CD4-positive, alpha-beta T cell (primary cell): Measurements from ENCODE around the gene MAP1LC3A. TPM values are rescaled to one million over a fixed set of nuclear protein-coding genes. Genes with fewer than 3 reads are reported as not detected.

ENCODE experiments used
- ATAC-seq: fragments of 200-7000 bp; cut with Tn5 transposase; one replicate; pipeline ENCODE4 v1.10.0; 2022; ENCODE audit warnings: mild to moderate bottlenecking; ENCODE audit not compliant: poor library complexity
- CTCF ChIA-PET: fragments of 350-600 bp; sonication (Branson Sonifier 250); formaldehyde crosslinking; loops from one replicate; lab custom pipeline; 2021; ENCODE audit warnings: antibody characterized with exemption, inconsistent platforms; lab: Charles Lee
- POLR2A ChIA-PET: fragments of 350-600 bp; sonication (Branson Sonifier 250); formaldehyde crosslinking; loops from one replicate; lab custom pipeline; 2021; ENCODE audit warnings: antibody characterized with exemption, inconsistent platforms; lab: Charles Lee
- DNase-seq, 14 experiments: peaks; one replicate each; pipeline ENCODE4 v3.0.0-alpha.2; 2013 to 2020; ENCODE audit warnings: mixed read lengths in 2 of 14
- H3K27ac ChIP-seq, 2 donors: one replicate each; pipeline versions ENCODE4 v1.5.1 to v1.7.0; 2013; ENCODE audit warnings: low read length in 2 of 2, low read depth in 1 of 2, mild to moderate bottlenecking in 1 of 2
- H3K27me3 ChIP-seq, 2 experiments: 1 replicate in 1 of 2; 2 replicates in 1 of 2; pipeline versions ENCODE4 v1.6.1 to v1.7.0; 2013; ENCODE audit warnings: low read length in 2 of 2, control low read depth in 1 of 2, mild to moderate bottlenecking in 1 of 2, moderate library complexity in 1 of 2; ENCODE audit not compliant: insufficient read depth in 2 of 2, control insufficient read depth in 1 of 2
- H3K36me3 ChIP-seq: one replicate; pipeline ENCODE4 v1.6.1; 2013; ENCODE audit warnings: low read length, control low read depth; ENCODE audit not compliant: insufficient read depth
- H3K4me1 ChIP-seq: one replicate; pipeline ENCODE4 v1.6.1; 2013; ENCODE audit warnings: low read length, control low read depth; ENCODE audit not compliant: insufficient read depth
- H3K4me3 ChIP-seq: one replicate; pipeline ENCODE4 v1.5.1; 2013; ENCODE audit warnings: mild to moderate bottlenecking, low read length, moderate library complexity
- H3K9me3 ChIP-seq, 2 experiments: 1 replicate in 1 of 2; 2 replicates in 1 of 2; pipeline versions ENCODE4 v1.6.1 to v1.7.0; 2013; ENCODE audit warnings: low read length in 2 of 2, mild to moderate bottlenecking in 2 of 2, control low read depth in 1 of 2, moderate library complexity in 1 of 2; ENCODE audit not compliant: control insufficient read depth in 1 of 2, insufficient read depth in 1 of 2
- H3K27ac Mint-ChIP-seq: one replicate; pipeline ENCODE4 v1.8.0; 2020; ENCODE audit warnings: mixed read lengths
- H3K27me3 Mint-ChIP-seq: one replicate; pipeline ENCODE4 v1.8.0; 2021; ENCODE audit warnings: mixed read lengths
- H3K36me3 Mint-ChIP-seq: one replicate; pipeline ENCODE4 v1.8.0; 2021; ENCODE audit warnings: low read depth, mixed read lengths
- H3K4me1 Mint-ChIP-seq: one replicate; pipeline ENCODE4 v1.8.0; 2021; ENCODE audit warnings: low read depth, mixed read lengths
- H3K4me3 Mint-ChIP-seq: one replicate; pipeline ENCODE4 v1.8.0; 2020; ENCODE audit warnings: mild to moderate bottlenecking, mixed read lengths
- H3K9me3 Mint-ChIP-seq: one replicate; pipeline ENCODE4 v1.8.0; 2020; ENCODE audit warnings: mixed read lengths
- intact Hi-C, 2 experiments: fragments of 100-400 bp; cut with DNase I in 1 of 2; cut with micrococcal nuclease in 1 of 2; formaldehyde crosslinking; loops; one replicate each; pipeline versions ENCODE4 v1.15.1 to v1.9.0; 2023 to 2025; cut with DNase I, micrococcal nuclease
- total RNA-seq, 174 experiments: library from RNA in 2 of 174; stranded (reverse) in 2 of 174; gene quantifications; one replicate each; pipeline ENCODE4 v1.2.3 and lab custom pipeline; 2021 to 2026
- TF ChIP-seq, protein P1 (sequence below): fragments of 200-600 bp; IDR thresholded peaks from one replicate; pipeline ENCODE4 v1.8.0; 2022; ENCODE audit warnings: antibody characterized with exemption, mild to moderate bottlenecking

The MAP1LC3A gene
- total RNA-seq, 2 experiments from 2014 or later = 17.5 to 17.7 TPM

DNA sequence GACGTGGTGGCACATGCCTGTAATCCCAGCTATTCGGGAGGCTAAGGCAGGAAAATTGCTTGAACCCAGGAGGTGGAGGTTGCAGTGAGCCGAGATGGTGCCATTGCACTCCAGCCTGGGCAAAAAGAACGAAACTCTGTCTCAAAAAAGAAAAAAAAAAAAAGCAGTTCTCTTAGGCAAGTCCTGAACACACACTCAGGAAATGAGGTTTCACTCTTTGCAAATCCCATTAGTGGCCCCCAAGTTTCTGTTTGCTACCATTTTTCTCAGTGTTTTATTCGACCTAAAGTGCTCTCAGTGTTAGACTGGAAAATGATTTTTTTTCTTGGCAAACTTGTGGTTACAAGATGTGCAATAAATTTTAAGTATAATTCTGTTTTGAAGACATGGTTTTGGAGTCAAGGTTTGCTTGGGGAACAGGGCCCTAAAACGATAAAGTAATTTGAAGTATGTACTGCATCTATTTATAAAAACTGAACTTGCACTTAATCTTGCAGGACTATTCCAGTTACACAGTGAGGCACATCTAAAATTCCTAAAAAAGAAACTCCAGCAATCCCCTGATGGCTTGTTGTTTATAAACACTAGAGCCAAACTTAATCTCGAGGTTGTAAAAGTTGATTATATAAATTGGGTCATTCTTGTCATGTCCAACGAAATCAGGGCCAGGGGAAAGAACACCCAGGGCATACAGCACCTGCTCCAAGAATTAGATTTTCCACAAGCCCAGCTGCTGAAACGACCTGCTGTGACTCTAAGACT is 42.6 kb downstream of the MAP1LC3A start:
- no peaks in the 10 kb centered on the region for H3K4me1 Mint-ChIP-seq
- H3K36me3 ChIP-seq = no peaks in the 10 kb centered on the region
- TF ChIP-seq, protein P1, sequence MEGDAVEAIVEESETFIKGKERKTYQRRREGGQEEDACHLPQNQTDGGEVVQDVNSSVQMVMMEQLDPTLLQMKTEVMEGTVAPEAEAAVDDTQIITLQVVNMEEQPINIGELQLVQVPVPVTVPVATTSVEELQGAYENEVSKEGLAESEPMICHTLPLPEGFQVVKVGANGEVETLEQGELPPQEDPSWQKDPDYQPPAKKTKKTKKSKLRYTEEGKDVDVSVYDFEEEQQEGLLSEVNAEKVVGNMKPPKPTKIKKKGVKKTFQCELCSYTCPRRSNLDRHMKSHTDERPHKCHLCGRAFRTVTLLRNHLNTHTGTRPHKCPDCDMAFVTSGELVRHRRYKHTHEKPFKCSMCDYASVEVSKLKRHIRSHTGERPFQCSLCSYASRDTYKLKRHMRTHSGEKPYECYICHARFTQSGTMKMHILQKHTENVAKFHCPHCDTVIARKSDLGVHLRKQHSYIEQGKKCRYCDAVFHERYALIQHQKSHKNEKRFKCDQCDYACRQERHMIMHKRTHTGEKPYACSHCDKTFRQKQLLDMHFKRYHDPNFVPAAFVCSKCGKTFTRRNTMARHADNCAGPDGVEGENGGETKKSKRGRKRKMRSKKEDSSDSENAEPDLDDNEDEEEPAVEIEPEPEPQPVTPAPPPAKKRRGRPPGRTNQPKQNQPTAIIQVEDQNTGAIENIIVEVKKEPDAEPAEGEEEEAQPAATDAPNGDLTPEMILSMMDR = no peak
- POLR2A ChIA-PET = no interaction called here
- no peak for DNase-seq
- H3K4me3 Mint-ChIP-seq = no peak overlapping the region
- H3K9me3 Mint-ChIP-seq = no peaks in the 10 kb centered on the region
- no peak overlapping the region for H3K4me3 ChIP-seq
- no peak overlapping the region for H3K27ac Mint-ChIP-seq
- peaks cover 10% of the 10 kb centered on the region for H3K36me3 Mint-ChIP-seq
- intact Hi-C loops = no loop called here
- H3K27ac ChIP-seq = no peak overlapping the region
- no peaks in the 10 kb centered on the region for H3K27me3 Mint-ChIP-seq
- H3K9me3 ChIP-seq = no peaks in the 10 kb centered on the region
- no peaks in the 10 kb centered on the region for H3K4me1 ChIP-seq
- no peak for ATAC-seq
- CTCF ChIA-PET = no interaction called here
- H3K27me3 ChIP-seq = no peaks in the 10 kb centered on the region

DNA sequence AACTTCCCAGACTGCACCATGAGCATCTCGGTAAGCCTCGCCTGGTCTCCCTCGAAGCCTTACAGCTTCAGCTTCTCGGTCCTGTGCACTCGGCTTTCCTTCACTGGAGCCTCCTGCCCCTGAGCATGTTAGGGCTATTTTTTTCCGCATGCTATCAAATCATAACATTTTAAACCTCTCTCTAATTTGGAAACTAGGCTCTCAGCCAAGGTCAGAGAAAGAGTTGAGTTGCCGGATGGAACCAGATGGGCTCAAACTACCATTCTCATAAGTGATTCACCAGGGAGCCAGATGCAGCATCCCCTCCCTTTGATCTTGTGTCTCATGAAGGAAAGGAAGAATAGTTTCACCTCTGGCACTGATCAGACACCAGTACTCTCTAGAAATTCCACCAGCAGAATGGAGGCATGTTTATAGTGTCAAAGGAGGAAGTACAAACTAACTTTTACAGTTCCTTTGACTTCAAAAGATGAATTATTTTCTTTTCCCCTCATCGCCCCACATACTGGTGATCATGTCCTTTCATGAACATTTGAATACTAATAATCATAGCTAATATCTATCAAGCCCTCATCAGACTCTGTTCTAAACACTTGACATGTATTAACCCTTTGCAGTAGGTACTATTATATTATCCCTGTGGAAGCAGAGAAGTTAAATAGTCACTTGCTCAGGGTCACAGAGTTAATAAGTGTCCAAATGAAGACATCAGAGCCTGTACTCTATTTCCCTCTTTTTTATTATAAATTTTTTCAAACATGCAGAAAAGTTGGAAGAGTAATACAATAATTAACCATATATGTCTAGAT is 46.7 kb downstream of the MAP1LC3A start:
- Histone ChIP-seq H3K9me3 (no peaks in the 10 kb centered on the region), H3K4me3 (no peak overlapping the region), H3K36me3 (peaks cover 5% of the 10 kb centered on the region), H3K27me3 (no peaks in the 10 kb centered on the region), H3K4me1 (no peaks in the 10 kb centered on the region), H3K27ac (no peak overlapping the region)
- POLR2A ChIA-PET = no interaction called here
- Mint-ChIP-seq H3K4me3 (no peak overlapping the region), H3K9me3 (no peaks in the 10 kb centered on the region), H3K27ac (no peak overlapping the region), H3K27me3 (no peaks in the 10 kb centered on the region), H3K4me1 (no peaks in the 10 kb centered on the region), H3K36me3 (peaks cover 29% of the 10 kb centered on the region)
- no peak for DNase-seq
- no peak for ATAC-seq
- TF ChIP-seq, protein P1 = no peak
- intact Hi-C loops = no loop called here
- CTCF ChIA-PET = no interaction called here

DNA sequence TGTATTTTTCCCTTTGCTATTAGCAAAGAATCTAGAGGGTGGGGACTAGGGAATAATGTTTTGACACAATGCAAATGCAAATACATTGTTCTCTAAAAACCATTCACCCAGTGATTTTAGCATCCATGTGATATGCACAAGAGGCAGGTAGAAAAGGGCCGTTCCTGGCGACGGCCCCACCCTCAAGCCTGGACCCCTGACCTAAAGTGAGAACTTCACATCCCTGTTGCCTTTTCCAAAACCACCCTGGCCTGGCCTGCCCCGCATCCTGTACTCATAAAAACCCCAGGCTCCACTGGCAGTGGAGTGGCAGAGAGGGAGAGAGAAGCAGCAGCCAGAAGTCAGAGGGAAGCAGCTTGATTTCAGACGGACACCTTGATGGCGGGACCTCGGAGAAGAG is 48.5 kb downstream of the MAP1LC3A start:
- DNase-seq (no peak), ATAC-seq (no peak)
- H3K36me3 ChIP-seq = peaks cover 6% of the 10 kb centered on the region
- Mint-ChIP-seq H3K4me1 (no peaks in the 10 kb centered on the region), H3K4me3 (no peak overlapping the region), H3K9me3 (no peaks in the 10 kb centered on the region), H3K36me3 (peaks cover 39% of the 10 kb centered on the region), H3K27ac (no peak overlapping the region), H3K27me3 (no peaks in the 10 kb centered on the region)
- no peak overlapping the region for H3K4me3 ChIP-seq
- TF ChIP-seq, protein P1 = no peak
- H3K9me3 ChIP-seq = no peaks in the 10 kb centered on the region
- H3K4me1 ChIP-seq = no peaks in the 10 kb centered on the region
- POLR2A ChIA-PET = no interaction called here
- CTCF ChIA-PET = no interaction called here
- intact Hi-C loops = no loop called here
- no peaks in the 10 kb centered on the region for H3K27me3 ChIP-seq
- no peak overlapping the region for H3K27ac ChIP-seq

Other genes starting within 250 kb of the MAP1LC3A start
- 10 to 100 TPM; 44.2 to 47.0 TPM for gene ITCH, start 195.4 kb upstream of the MAP1LC3A start, total RNA-seq
- gene DYNLRB1, start 42.3 kb upstream of the MAP1LC3A start, total RNA-seq = 10 to 100 TPM; 38.3 to 40.3 TPM
- gene PIGU, start 118.4 kb downstream of the MAP1LC3A start, total RNA-seq = 1 to 10 TPM; 4.6 to 5.5 TPM
- 10 to 100 TPM; 65.8 to 72.7 TPM for gene TP53INP2, start 145.6 kb downstream of the MAP1LC3A start, total RNA-seq